GM04503 (cell line): ENCODE data around the gene PTPN18.

ENCODE experiments used
- DNase-seq: peaks from one replicate; pipeline ENCODE4 v3.0.0-alpha.2; 2012; ENCODE audit warnings: low read depth

Gene PTPN18

DNA sequence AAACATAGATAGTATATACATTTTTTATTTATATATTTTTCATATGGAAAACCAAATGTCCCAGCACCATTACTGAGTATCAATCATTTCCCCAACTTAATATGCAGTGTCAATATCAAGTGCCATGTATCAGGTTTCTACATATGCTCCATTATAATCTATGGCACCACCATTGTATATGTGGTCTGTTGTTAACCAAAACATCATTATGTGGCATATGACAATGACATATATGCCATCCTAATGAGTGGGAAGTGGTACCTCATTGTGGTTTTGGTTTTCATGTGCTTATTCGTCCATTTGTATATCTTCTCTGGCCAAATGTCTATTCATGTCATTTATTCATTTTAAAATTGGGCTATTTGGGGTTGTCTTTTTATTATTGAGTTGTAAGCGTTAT is 9.2 kb downstream of the PTPN18 start:
- no peak for DNase-seq

DNA sequence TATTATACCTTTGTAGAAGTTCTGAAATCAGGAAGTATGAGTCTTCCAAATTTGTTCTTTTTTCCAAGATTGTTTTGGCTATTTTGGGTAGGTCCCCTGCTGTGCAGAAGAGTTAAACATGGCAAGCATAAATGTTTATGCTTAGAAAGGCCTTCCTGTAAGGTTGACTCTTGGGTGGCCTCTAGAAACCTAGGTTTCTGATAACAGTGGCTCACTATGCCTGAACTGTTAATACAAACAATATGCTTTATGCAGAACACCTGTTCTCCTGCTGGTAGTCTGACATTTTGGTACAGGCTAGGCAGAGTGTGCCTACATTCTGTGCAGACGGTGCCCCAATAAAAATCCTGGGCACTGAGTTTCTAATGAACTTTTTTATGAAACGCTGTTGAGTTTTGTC is 10.1 kb downstream of the PTPN18 start:
- DNase-seq: no peak

DNA sequence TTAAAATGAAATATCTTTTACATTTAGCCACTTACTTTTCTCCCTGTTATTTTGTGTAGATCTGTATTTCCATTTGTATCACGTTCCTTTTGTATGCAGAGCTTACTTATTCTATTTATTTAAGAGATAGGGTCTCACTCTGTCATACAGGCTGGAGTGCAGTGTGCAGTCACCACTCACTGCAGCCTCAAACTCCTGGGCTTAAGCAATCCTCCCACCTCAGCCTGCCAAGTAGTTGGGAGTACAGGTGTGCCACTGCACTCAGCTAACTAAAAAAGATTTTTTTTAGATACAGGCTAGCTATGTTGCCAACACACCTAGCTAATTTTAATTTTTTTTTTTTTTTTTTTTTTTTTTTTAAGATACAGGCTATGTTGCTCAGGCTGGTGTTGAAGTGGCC is 10.9 kb downstream of the PTPN18 start:
- DNase-seq: no peak

DNA sequence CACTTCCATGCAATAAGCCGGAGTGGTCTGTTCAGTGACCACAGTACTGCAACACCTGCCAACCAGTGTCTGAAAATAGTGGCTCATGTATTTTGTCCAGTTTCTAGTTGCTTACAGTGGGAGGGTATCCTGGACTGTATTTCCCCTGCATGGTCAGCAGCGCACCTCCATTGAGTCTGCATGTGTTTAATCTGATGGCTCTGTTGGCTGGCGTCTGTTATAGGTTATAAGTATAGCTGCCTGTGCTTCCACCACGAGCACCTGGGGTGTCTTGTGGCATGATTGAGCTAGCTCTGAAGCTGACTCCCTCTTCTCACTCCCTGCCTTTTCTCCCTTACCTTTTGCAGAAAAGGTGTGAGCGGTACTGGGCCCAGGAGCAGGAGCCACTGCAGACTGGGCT is 12.9 kb downstream of the PTPN18 start:
- no peak for DNase-seq

DNA sequence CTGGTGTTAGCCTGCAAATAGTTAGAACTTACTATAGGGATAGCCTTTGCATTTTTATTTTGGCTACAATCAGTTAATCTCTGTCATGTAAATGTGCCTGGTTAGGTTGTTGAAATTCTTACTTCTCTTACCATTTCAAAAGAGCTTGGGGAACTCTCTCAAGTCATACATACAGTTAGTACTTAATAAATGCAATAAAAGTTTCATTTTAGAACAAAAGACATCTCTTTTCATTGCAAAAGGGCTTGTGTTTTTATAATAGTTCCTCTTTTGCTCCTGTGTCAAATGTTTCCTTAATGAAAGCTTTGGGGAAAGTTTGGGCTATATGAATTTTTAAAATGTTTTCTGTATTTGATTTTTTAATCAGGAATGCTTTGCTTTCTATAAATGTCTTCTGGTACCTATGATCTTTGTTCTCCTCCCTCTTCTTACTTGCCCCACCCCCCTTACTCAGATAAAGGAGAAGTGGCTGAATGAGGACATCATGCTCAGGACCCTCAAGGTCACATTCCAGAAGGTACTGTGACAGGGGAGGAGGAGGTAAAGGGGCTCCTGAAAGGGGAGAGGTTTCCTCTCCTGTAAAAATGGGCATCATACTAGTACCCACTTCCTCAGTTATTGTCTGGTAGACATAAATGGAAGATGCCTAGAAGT is 13.6 kb downstream of the PTPN18 start:
- DNase-seq: no peak

DNA sequence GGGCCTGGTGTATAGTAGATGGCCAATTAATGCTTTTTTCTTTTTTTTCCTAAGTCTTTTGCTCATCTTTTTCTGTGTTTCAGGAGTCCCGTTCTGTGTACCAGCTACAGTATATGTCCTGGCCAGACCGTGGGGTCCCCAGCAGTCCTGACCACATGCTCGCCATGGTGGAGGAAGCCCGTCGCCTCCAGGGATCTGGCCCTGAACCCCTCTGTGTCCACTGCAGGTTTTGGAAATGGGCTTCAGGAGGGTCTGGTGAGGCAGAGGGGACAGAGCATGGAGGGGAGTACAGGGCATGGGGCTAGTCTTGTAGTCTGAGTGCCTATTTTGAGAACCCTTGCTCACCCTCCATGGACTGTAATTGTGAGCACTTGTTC is 14.1 kb downstream of the PTPN18 start:
- no peak for DNase-seq

DNA sequence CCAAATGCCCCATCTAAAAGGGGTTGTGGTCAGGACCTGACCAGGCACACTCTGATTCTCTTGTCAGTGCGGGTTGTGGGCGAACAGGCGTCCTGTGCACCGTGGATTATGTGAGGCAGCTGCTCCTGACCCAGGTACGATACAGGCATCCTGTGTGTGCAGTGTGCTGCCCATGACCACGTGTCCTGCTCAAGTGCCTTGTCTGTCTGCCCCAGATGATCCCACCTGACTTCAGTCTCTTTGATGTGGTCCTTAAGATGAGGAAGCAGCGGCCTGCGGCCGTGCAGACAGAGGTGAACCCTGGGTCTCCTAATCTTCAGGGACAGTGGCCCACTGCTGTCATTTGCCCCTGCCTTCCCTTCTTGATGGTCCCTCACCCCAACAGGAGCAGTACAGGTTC is 14.6 kb downstream of the PTPN18 start:
- DNase-seq: no peak

DNA sequence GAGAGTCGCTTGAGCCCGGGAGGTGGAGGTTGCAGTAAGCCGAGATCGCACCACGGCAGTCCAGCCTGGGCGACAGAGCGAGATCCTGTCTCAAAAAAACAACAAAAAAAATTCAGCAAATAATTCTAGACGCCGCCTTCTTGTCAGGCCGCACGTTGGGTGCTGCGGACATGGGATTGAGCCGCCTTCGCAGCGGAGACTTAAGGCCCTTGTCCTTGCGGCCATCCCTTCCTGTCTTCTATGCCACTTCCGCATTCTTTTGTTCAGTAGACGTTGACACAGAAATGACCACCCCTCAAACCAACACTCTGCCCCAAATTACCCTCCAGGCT is 15.8 kb downstream of the PTPN18 start:
- no peak for DNase-seq

DNA sequence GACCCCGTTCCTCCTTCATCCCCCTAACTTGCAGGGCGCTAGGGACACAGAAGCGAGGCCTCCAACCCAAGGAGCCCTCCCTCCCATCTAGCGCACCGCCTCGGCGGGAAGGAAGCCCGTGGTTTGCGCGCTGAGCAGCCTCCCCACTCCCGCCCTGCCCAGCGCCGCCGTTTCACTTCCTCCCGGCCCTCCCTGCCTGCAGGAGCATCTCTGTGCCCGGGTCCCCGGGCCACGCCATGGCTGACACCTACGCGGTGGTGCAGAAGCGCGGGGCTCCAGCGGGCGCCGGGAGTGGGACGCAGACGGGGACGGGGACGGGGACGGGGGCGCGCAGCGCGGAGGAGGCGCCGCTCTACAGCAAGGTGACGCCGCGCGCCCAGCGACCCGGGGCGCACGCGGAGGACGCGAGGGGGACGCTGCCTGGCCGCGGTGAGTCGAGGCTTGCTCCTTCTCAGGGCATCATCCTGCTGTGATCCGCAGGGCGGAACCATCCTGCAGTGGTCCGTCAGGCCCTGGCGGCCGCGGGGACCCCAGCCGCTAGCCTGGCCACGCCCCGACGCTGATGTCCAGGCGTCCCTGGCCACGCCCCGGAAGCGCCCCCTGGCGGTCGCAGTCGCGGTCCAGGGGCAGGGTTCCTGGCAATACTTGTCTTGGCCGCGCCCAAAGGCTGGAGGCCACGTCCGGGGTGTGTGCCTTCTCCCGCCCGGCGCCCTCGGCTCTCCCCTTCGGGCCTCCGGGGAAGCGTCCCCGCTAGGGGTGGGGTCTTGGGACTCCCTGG is 16.4 kb downstream of the PTPN18 start:
- no peak for DNase-seq

GRCh38 chr2:130372833-130373807 is 17.3 kb downstream of the PTPN18 start:
- no peak for DNase-seq

GRCh38 chr2:130373808-130374365 is 18.0 kb downstream of the PTPN18 start:
- DNase-seq: no peak

- DNase-seq: no peak
Measured at GRCh38 chr2:130374587-130375290, 18.9 kb downstream of the PTPN18 start.

DNA sequence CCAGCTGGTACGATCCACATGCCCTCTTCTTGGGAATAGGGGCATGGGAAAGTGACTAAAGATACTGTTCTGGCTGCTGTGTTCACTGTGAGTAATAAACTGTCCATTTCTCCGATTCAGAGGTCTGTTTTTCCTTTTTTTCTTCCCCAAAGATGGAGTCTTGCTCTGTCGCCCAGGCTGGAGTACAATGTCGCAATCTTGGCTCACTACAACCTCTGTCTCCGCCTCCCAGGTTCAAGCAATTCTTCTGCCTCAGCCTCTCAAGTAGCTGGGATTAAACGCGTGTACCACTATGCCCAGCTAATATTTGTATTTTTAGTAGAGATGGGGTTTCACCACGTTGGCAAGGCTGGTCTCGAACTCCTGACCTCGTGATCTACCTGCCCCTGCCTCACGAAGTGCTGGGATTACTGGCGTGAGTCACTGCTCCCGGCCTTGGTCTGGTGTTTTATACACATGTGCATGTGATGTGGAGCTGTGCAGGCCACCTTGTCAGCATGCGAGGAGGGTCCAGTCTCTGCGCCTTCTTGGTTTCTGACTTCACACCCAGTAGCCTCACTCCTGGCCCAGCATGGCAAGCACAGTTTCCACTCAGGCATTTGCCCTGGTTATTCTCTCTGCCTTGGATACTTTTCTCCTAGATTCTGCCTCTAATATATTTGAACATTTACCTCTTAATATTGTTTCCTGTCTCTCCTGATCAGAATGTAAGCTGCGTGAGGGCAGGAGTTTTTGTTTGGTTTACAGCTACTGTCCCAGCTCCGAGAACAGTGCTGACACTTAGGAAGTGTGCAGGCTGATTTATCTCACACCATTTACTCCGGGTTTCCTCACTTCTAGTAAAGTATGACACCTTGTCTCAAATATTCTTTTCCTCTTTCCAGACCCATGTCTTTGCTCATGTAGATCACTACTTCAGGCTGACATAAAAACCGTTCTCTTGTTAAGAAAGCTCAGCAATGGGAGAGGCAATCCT is 19.7 kb downstream of the PTPN18 start:
- no peak for DNase-seq

GRCh38 chr2:130376433-130377293 is 20.8 kb downstream of the PTPN18 start:
- no peak for DNase-seq

DNA sequence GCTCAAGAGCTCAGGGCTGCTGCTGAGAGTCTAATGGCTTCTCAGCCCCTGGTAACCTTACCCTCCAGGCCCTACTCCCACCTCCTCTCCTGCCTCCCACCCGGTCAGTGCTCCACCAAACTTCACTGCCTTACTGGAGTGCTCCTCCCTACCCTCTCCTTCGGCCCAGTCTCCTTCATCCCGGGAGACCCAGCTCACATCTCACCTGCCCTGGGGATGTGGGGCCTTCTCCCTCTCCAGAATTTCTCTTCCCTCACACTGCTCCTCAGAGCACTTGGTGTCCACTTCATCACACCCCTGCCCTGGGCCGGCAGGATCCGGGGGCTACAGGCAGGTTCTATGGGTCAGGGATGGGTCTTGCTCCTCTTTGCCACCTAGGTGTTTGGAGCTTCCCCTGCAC is 21.6 kb downstream of the PTPN18 start:
- no peak for DNase-seq

- no peak for DNase-seq
Measured at GRCh38 chr2:130378206-130378897, 22.5 kb downstream of the PTPN18 start.

- DNase-seq: no peak
Measured at GRCh38 chr2:130378898-130379214, 23.0 kb downstream of the PTPN18 start.

DNA sequence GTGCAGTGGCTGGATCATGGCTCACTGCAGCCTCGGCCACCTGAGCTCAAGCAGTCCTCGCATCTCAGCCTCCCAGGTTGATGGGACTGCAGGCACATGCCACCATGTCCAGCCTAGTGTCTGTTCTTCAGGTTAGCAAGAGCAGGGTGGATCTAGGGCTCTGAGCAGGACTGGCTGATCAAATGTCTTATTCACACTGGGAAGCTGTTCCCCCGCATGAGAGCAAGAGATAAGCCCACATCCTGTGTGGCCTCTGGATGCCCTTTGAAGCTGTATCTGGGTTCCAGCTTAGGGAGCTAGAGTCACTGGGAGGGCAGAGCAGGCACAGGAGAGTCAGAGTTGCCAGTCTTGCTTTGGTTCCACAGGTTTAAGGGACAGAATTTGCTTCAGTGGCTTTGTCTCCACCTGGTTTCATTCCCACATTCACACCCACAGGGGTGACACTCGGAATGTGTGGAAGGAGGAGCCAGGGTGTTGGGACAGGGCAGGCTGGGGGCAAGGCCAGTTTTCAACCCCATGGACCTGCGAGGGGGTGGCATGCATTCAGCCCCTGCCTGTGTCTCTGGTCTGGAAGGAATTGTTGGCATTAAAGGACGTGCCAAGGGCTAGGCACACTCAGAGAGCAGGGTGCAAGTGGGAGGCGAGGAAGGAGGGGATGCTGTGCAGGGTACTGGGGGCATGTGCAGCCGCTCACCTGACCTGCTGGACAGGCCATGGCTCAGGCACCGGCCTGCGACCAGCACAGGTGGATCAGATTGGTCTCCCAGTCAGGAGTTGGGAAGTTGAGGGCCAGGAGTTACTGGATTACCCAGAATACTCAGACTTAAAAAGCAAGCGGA is 24.5 kb downstream of the PTPN18 start:
- DNase-seq: no peak
